K562 (cell line): ENCODE results near the gene DRD2. TPM values are rescaled to one million over a fixed set of nuclear protein-coding genes. Genes with fewer than 3 reads are reported as not detected.

Experiments
- ATAC-seq: fragments of 200-7000 bp; cut with Tn5 transposase; 3 replicates; pipeline ENCODE4 v1.9.1; 2020; ENCODE audit warnings: moderate library complexity
- BruUV-seq: library from RNA; stranded (reverse); fragments of 400-500 nt; replicated peaks from 2 replicates; lab custom pipeline; 2021; lab: Mats Ljungman, UMichigan
- CTCF ChIA-PET: fragments of 300-600 bp; formaldehyde crosslinking; extraction: SDS; loops from one replicate; lab custom pipeline; 2021; ENCODE audit warnings: low intra/inter-chr PET ratio; lab: Yijun Ruan, JAX
- POLR2A ChIA-PET: fragments of 300-600, 350-650 bp; sonication (Branson Sonifier 250); formaldehyde crosslinking; extraction: SDS; loops from one replicate; lab custom pipeline; 2021; ENCODE audit warnings: antibody characterized with exemption, inconsistent platforms; lab: Yijun Ruan, JAX
- DNase-seq, 4 experiments: peaks; one replicate each; pipeline versions ENCODE4 v3.0.0 to v3.0.0-alpha.2; 2011 to 2018; ENCODE audit warnings: low spot score in 3 of 4, mixed read lengths in 3 of 4; ENCODE audit errors: extremely low read depth in 1 of 4
- FAIRE-seq: peaks from 2 replicates; lab custom pipeline; 2011; peaks lifted over from hg19 to GRCh38; lab: Jason Lieb, UNC
- H2AFZ ChIP-seq: 2 replicates; pipeline ENCODE4 v1.6.0; 2011; ENCODE audit warnings: low read depth, low read length, control low read depth, inconsistent platforms
- H3K27ac ChIP-seq: fragments of 200-600 bp; 3 replicates; pipeline ENCODE4 v1.8.0; 2011; ENCODE audit warnings: low read depth, mild to moderate bottlenecking, control low read depth, inconsistent platforms, low read length, moderate library complexity, mixed read lengths; ENCODE audit errors: extremely low read depth
- H3K27me3 ChIP-seq, 2 experiments: fragments of 300-600 bp in 1 of 2; 2 replicates in 1 of 2; 3 replicates in 1 of 2; pipeline versions ENCODE4 v1.6.0 to v1.8.0; 2011; ENCODE audit warnings: inconsistent platforms in 2 of 2, low read length in 2 of 2, mild to moderate bottlenecking in 1 of 2, mixed read lengths in 1 of 2, moderate library complexity in 1 of 2; ENCODE audit not compliant: control insufficient read depth in 2 of 2, insufficient read depth in 2 of 2
- H3K36me3 ChIP-seq: fragments of 300-600 bp; 3 replicates; pipeline ENCODE4 v1.8.0; 2011; ENCODE audit warnings: mild to moderate bottlenecking, low read length, inconsistent platforms; ENCODE audit not compliant: control insufficient read depth, insufficient read depth
- H3K4me1 ChIP-seq, 2 experiments: fragments of 200-600 bp in 1 of 2; replicated peaks in 1 of 2; 2 replicates in 1 of 2; 3 replicates in 1 of 2; pipeline versions ENCODE4 v1.5.1 to v1.8.0; 2011; ENCODE audit warnings: inconsistent platforms in 2 of 2, low read length in 2 of 2, mild to moderate bottlenecking in 1 of 2, mixed read lengths in 1 of 2, moderate library complexity in 1 of 2; ENCODE audit not compliant: control insufficient read depth in 2 of 2, insufficient read depth in 2 of 2
- H3K4me2 ChIP-seq: 2 replicates; pipeline ENCODE4 v1.6.1; 2011; ENCODE audit warnings: low read length, control low read depth, inconsistent platforms, mixed read lengths; ENCODE audit not compliant: insufficient read depth
- H3K4me3 ChIP-seq: fragments of 200-600 bp; sonication (generic), shearing (Covaris generic); 2 replicates; pipeline ENCODE4 v1.5.1; 2016; ENCODE audit warnings: control low read depth, inconsistent platforms
- H3K79me2 ChIP-seq: fragments of 200-600 bp; 3 replicates; pipeline ENCODE4 v1.8.0; 2011; ENCODE audit warnings: low read length, inconsistent platforms; ENCODE audit not compliant: control insufficient read depth, insufficient read depth
- H3K9ac ChIP-seq, 2 experiments: 2 replicates each; pipeline versions ENCODE4 v1.6.0 to v1.6.1; 2011; ENCODE audit warnings: low read depth in 2 of 2, low read length in 2 of 2, control low read depth in 1 of 2, inconsistent platforms in 1 of 2, mild to moderate bottlenecking in 1 of 2, mixed read lengths in 1 of 2; ENCODE audit not compliant: insufficient read depth in 1 of 2
- H3K9me1 ChIP-seq: one replicate; pipeline ENCODE4 v1.6.0; 2011; ENCODE audit warnings: inconsistent platforms, mild to moderate bottlenecking, low read length, moderate library complexity; ENCODE audit not compliant: control insufficient read depth, insufficient read depth
- H3K9me3 ChIP-seq: replicated peaks from 2 replicates; pipeline ENCODE4 v1.5.1; 2011; ENCODE audit warnings: low read depth, low read length, inconsistent platforms; ENCODE audit not compliant: control insufficient read depth, insufficient read depth
- H4K20me1 ChIP-seq: replicated peaks from 2 replicates; pipeline ENCODE4 v1.6.1; 2011; ENCODE audit warnings: low read length, inconsistent platforms, mixed read lengths; ENCODE audit not compliant: control insufficient read depth, insufficient read depth
- BHLHE40 ChIP-seq: IDR thresholded peaks from 2 replicates; pipeline ENCODE4 v1.6.1; 2011; ENCODE audit warnings: low read length, improper control_type of control experiment
- E4F1 ChIP-seq: fragments of 250-450 bp; sonication (Bioruptor Pico); IDR thresholded peaks from 2 replicates; pipeline ENCODE4 v1.5.0; 2021; ENCODE audit warnings: mild to moderate bottlenecking, borderline replicate concordance
- SAP30 ChIP-seq: fragments of 200-600 bp; sonication (generic); IDR thresholded peaks from 2 replicates; pipeline ENCODE4 v1.6.1; 2012; ENCODE audit warnings: borderline replicate concordance, low read depth, mild to moderate bottlenecking, moderate library complexity, low read length, control low read depth, inconsistent platforms; ENCODE audit not compliant: insufficient read depth, poor library complexity, severe bottlenecking
- TAF15 ChIP-seq: fragments of 200-400 bp; formaldehyde crosslinking; IDR thresholded peaks from 2 replicates; pipeline ENCODE4 v1.6.1; 2017; ENCODE audit warnings: mild to moderate bottlenecking, low read depth, low read length, moderate library complexity
- U2AF2 ChIP-seq: fragments of 200-400 bp; formaldehyde crosslinking; optimal IDR thresholded peaks from 2 replicates; pipeline ENCODE3; 2017; ENCODE audit warnings: low read depth, mild to moderate bottlenecking, low read length
- ZBTB49 ChIP-seq: sonication (generic); formaldehyde crosslinking; IDR thresholded peaks from 2 replicates; pipeline ENCODE4 v1.8.0; 2022; ENCODE audit warnings: missing genetic modification reagents, mild to moderate bottlenecking, borderline replicate concordance
- WGBS: fragments of 100-300 bp; shearing (Covaris generic); methylation state at CpG from one replicate; pipeline ENCODE4 v1.1.6; 2016; ENCODE audit warnings: low coverage, mixed read lengths; ENCODE audit not compliant: insufficient coverage; ENCODE audit errors: missing lambda C conversion rate; 5-methylcytosine and 5-hydroxymethylcytosine counted together
- in situ Hi-C: fragments of 300-500 bp; cut with MboI; formaldehyde crosslinking; loops from 4 replicates; pipeline ENCODE4 v1.15.0; 2018; ENCODE audit warnings: inconsistent platforms, mixed read lengths
- intact Hi-C: fragments of 100-400 bp; cut with micrococcal nuclease; formaldehyde crosslinking; loops from 2 replicates; pipeline ENCODE4 v1.14.2; 2022
- polyA plus RNA-seq, 8 experiments: library from polyadenylated mRNA; depleted of rRNA in 4 of 8; stranded (reverse) in 5 of 8; unstranded in 3 of 8; fragments of >200 nt; fragmentation: Nextera tagmentation in 2 of 8; fragmentation: Illumina TruSeq in 1 of 8; extraction: Ambion mirVana in 2 of 8; extraction: Trizol in 1 of 8; gene quantifications; 2 replicates each; pipeline versions ENCODE4 v1.2.1 to v1.2.3, GENCODE V29; 2011 to 2014; ENCODE audit warnings: inconsistent platforms in 1 of 8, missing spikeins in 1 of 8
- total RNA-seq, 7 experiments: library from RNA; depleted of rRNA in 6 of 7; stranded (reverse); fragments of >200 nt in 6 of 7; fragmentation: Illumina TruSeq in 2 of 7; extraction: Trizol in 2 of 7; gene quantifications; 2 replicates each; pipeline versions ENCODE4 v1.2.1 to v1.2.3, GENCODE V29; 2011 to 2021; ENCODE audit warnings: low replicate concordance in 1 of 7
- TF ChIP-seq, protein P1 (sequence below): fragments of 250-450 bp; sonication (Bioruptor Pico); IDR thresholded peaks from 2 replicates; pipeline ENCODE4 v1.6.1; 2021; ENCODE audit warnings: mild to moderate bottlenecking
- TF ChIP-seq, protein P2 (sequence below): sonication (generic); formaldehyde crosslinking; IDR thresholded peaks from 2 replicates; pipeline ENCODE4 v1.4.0; 2020; ENCODE audit warnings: mild to moderate bottlenecking, missing genetic modification reagents
- TF ChIP-seq, protein P3 (sequence below): fragments of 250-450 bp; sonication (Bioruptor Pico); IDR thresholded peaks from 2 replicates; pipeline ENCODE4 v1.4.0; 2020; ENCODE audit warnings: mild to moderate bottlenecking, moderate library complexity, borderline replicate concordance

The DRD2 gene
- total and polyA plus RNA-seq, 9 of the 15 experiments (the other 6 are each of a cell fraction or from before 2014, with no cell fraction given), result not detected

DNA sequence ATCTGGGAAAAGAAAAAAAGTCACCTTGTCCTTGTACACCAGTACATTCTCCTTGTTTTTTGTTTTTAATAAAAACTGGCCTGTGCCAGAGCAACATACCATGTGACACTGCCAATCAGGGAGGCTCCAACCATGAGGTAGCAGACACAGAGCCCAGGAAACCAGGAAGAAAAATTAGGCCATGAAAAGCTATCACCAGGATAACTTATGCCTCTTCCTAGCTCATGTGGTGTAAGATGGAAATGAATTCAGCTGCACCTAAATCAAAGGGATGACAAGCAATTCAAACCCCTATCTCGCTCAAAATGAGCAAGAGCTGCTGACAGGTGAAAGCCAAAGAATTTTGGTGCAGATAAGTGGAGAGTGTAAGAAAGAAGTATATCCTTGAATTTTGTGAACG, 7.7 kb downstream of the DRD2 start (continued):
- TF ChIP-seq ZBTB49 (CRISPR knock-in tag) (no peak), SAP30 (no peak), BHLHE40 (no peak)

- ATAC-seq (no peak), FAIRE-seq (no peak), DNase-seq (no peak)
- no peaks in the 10 kb centered on the region; the same call in 1 of the 2 replicates for H4K20me1 ChIP-seq
- no peak overlapping the region for H3K4me3 ChIP-seq
- no peaks in the 10 kb centered on the region for H3K9me1 ChIP-seq
- intact Hi-C loops, result no loop called here
- no TSS peak for BruUV-seq
- H3K9me3 ChIP-seq, result no peaks in the 10 kb centered on the region
- H3K27ac ChIP-seq, result no peak overlapping the region
- in situ Hi-C loops, result no loop called here
- 0% methylated on average over 3 of the region's 3 CpGs for WGBS
- H3K27me3 ChIP-seq, result peaks cover 0 to 14% of the 10 kb centered on the region in 2 experiments; a peak in 2 of 5 replicates
- H3K36me3 ChIP-seq, result no peaks in the 10 kb centered on the region
- no peak overlapping the region for H3K9ac ChIP-seq
- H2AFZ ChIP-seq, result no peak overlapping the region
- POLR2A ChIA-PET, result interaction anchor here (1.2 kb wide), 1 partner anchor 10 kb away, joined by 3 read pairs; the partner anchor contains the start of gene DRD2
- H3K4me2 ChIP-seq, result no peak overlapping the region
- no peaks in the 10 kb centered on the region for H3K79me2 ChIP-seq
- H3K4me1 ChIP-seq, result no peaks in the 10 kb centered on the region
- CTCF ChIA-PET, result no interaction called here
- TF ChIP-seq TAF15 (no peak), U2AF2 (no peak), E4F1 (CRISPR knock-in tag) (no peak)
- TF ChIP-seq, protein P1, sequence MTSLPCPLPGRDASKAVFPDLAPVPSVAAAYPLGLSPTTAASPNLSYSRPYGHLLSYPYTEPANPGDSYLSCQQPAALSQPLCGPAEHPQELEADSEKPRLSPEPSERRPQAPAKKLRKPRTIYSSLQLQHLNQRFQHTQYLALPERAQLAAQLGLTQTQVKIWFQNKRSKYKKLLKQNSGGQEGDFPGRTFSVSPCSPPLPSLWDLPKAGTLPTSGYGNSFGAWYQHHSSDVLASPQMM (CRISPR knock-in tag), result no peak
- TF ChIP-seq, protein P2, sequence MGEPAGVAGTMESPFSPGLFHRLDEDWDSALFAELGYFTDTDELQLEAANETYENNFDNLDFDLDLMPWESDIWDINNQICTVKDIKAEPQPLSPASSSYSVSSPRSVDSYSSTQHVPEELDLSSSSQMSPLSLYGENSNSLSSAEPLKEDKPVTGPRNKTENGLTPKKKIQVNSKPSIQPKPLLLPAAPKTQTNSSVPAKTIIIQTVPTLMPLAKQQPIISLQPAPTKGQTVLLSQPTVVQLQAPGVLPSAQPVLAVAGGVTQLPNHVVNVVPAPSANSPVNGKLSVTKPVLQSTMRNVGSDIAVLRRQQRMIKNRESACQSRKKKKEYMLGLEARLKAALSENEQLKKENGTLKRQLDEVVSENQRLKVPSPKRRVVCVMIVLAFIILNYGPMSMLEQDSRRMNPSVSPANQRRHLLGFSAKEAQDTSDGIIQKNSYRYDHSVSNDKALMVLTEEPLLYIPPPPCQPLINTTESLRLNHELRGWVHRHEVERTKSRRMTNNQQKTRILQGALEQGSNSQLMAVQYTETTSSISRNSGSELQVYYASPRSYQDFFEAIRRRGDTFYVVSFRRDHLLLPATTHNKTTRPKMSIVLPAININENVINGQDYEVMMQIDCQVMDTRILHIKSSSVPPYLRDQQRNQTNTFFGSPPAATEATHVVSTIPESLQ (CRISPR knock-in tag), result no peak
- TF ChIP-seq, protein P3, sequence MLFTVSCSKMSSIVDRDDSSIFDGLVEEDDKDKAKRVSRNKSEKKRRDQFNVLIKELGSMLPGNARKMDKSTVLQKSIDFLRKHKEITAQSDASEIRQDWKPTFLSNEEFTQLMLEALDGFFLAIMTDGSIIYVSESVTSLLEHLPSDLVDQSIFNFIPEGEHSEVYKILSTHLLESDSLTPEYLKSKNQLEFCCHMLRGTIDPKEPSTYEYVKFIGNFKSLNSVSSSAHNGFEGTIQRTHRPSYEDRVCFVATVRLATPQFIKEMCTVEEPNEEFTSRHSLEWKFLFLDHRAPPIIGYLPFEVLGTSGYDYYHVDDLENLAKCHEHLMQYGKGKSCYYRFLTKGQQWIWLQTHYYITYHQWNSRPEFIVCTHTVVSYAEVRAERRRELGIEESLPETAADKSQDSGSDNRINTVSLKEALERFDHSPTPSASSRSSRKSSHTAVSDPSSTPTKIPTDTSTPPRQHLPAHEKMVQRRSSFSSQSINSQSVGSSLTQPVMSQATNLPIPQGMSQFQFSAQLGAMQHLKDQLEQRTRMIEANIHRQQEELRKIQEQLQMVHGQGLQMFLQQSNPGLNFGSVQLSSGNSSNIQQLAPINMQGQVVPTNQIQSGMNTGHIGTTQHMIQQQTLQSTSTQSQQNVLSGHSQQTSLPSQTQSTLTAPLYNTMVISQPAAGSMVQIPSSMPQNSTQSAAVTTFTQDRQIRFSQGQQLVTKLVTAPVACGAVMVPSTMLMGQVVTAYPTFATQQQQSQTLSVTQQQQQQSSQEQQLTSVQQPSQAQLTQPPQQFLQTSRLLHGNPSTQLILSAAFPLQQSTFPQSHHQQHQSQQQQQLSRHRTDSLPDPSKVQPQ (CRISPR knock-in tag), result no peak
Observed at GRCh38 chr11:113465786-113466185, 9.4 kb downstream of the DRD2 start.
